Endothelial cell of umbilical vein (primary cell): ENCODE measurements around the gene GLCE. TPM values are rescaled to one million over a fixed set of nuclear protein-coding genes. Genes with fewer than 3 reads are reported as not detected.
"Not testable (repeated sequence)": the region's sequence is repeated elsewhere in the genome, so short reads cannot be mapped to it uniquely, and the experiment has no call there.

Experiments
- BruUV-seq: library from RNA; stranded (reverse); fragments of 400-500 nt; replicated peaks from 2 replicates; lab custom pipeline; 2021; lab: Mats Ljungman, UMichigan
- CTCF ChIA-PET: fragments of 300-600, 350-600 bp; sonication (Branson Sonifier 250); formaldehyde crosslinking; loops from one replicate; lab custom pipeline; 2021; ENCODE audit warnings: antibody characterized with exemption, inconsistent platforms; lab: Charles Lee
- POLR2A ChIA-PET: fragments of 300-600, 350-600 bp; sonication (Branson Sonifier 250); formaldehyde crosslinking; loops from one replicate; lab custom pipeline; 2021; ENCODE audit warnings: antibody characterized with exemption, inconsistent platforms; lab: Charles Lee
- DNase-seq: peaks from one replicate; pipeline ENCODE4 v3.0.0-alpha.2; 2011; ENCODE audit warnings: low read depth, low spot score
- FAIRE-seq: peaks from 2 replicates; lab custom pipeline; 2011; peaks lifted over from hg19 to GRCh38; lab: Jason Lieb, UNC
- H2AFZ ChIP-seq: 2 replicates; pipeline ENCODE4 v1.6.0; 2012; ENCODE audit warnings: low read depth, low read length, control low read depth, inconsistent platforms
- H3K27ac ChIP-seq: 2 replicates; pipeline ENCODE4 v1.5.1; 2011; ENCODE audit warnings: low read depth, mild to moderate bottlenecking, control low read depth, low read length, moderate library complexity; ENCODE audit not compliant: insufficient read depth
- H3K27me3 ChIP-seq, 2 experiments: 2 replicates each; pipeline versions ENCODE4 v1.6.0 to v1.6.1; 2011; ENCODE audit warnings: low read length in 2 of 2, mixed read lengths in 1 of 2; ENCODE audit not compliant: control insufficient read depth in 2 of 2, insufficient read depth in 2 of 2
- H3K36me3 ChIP-seq, 2 experiments: 2 replicates in 1 of 2; 3 replicates in 1 of 2; pipeline ENCODE4 v1.5.1; 2011; ENCODE audit warnings: low read length in 2 of 2, mild to moderate bottlenecking in 1 of 2, moderate library complexity in 1 of 2; ENCODE audit not compliant: control insufficient read depth in 2 of 2, insufficient read depth in 2 of 2; ENCODE audit errors: extremely low read depth in 1 of 2
- H3K4me1 ChIP-seq: 3 replicates; pipeline ENCODE4 v1.5.1; 2011; ENCODE audit warnings: mild to moderate bottlenecking, low read length; ENCODE audit not compliant: control insufficient read depth, insufficient read depth; ENCODE audit errors: extremely low read depth
- H3K4me2 ChIP-seq: 2 replicates; pipeline ENCODE4 v1.6.1; 2011; ENCODE audit warnings: low read length, control low read depth, mixed read lengths; ENCODE audit not compliant: insufficient read depth
- H3K4me3 ChIP-seq, 3 experiments: fragments of 200-600 bp in 1 of 3; sonication (generic), shearing (Covaris generic) in 1 of 3; replicated peaks in 1 of 3; 2 replicates each; pipeline ENCODE4 v1.5.1; 2011 to 2016; ENCODE audit warnings: control low read depth in 3 of 3, low read length in 3 of 3, mild to moderate bottlenecking in 2 of 3, inconsistent platforms in 1 of 3, low read depth in 1 of 3, moderate library complexity in 1 of 3; ENCODE audit not compliant: insufficient read depth in 1 of 3
- H3K79me2 ChIP-seq: 2 replicates; pipeline ENCODE4 v1.6.0; 2012; ENCODE audit warnings: low read length, inconsistent platforms; ENCODE audit not compliant: control insufficient read depth, insufficient read depth
- H3K9ac ChIP-seq: replicated peaks from 2 replicates; pipeline ENCODE3; 2011; ENCODE audit warnings: low read length, control low read depth; ENCODE audit not compliant: insufficient read depth; ENCODE audit errors: extremely low read depth
- H3K9me1 ChIP-seq: replicated peaks from 3 replicates; pipeline ENCODE4 v1.6.0; 2011; ENCODE audit warnings: mild to moderate bottlenecking, low read length; ENCODE audit not compliant: control insufficient read depth, insufficient read depth; ENCODE audit errors: extremely low read depth
- H3K9me3 ChIP-seq: replicated peaks from 2 replicates; pipeline ENCODE4 v1.5.1; 2012; ENCODE audit warnings: low read length, inconsistent platforms; ENCODE audit not compliant: control insufficient read depth, insufficient read depth
- H4K20me1 ChIP-seq: replicated peaks from 2 replicates; pipeline ENCODE3; 2011; ENCODE audit warnings: mild to moderate bottlenecking, low read length; ENCODE audit not compliant: control insufficient read depth, insufficient read depth; ENCODE audit errors: extremely low read depth
- EZH2 ChIP-seq: IDR thresholded peaks from 2 replicates; pipeline ENCODE4 v1.6.1; 2012; ENCODE audit warnings: borderline replicate concordance, low read depth, mild to moderate bottlenecking, moderate library complexity, low read length, inconsistent platforms; ENCODE audit not compliant: severe bottlenecking
- FOS ChIP-seq: IDR thresholded peaks from 2 replicates; pipeline ENCODE4 v1.6.1; 2011; ENCODE audit warnings: mild to moderate bottlenecking, low read length, moderate library complexity, borderline replicate concordance; ENCODE audit not compliant: insufficient read depth
- JUN ChIP-seq: IDR thresholded peaks from 2 replicates; pipeline ENCODE4 v1.6.1; 2011; ENCODE audit warnings: borderline replicate concordance, low read depth; ENCODE audit not compliant: insufficient read length, insufficient read depth
- MYC ChIP-seq: IDR thresholded peaks from one replicate; pipeline ENCODE4 v1.6.1; 2011; ENCODE audit warnings: mild to moderate bottlenecking, low read depth, low read length
- POLR2A ChIP-seq: IDR thresholded peaks from 2 replicates; pipeline ENCODE4 v1.6.1; 2012; ENCODE audit warnings: low read depth, mild to moderate bottlenecking, control low read depth, low read length
- POLR2AphosphoS5 ChIP-seq: IDR thresholded peaks from 2 replicates; pipeline ENCODE4 v1.6.1; 2012; ENCODE audit warnings: low read depth, mild to moderate bottlenecking, control low read depth, low read length, moderate library complexity; ENCODE audit not compliant: insufficient read depth
- dilution Hi-C: fragments of 300-500 bp; cut with MboI; formaldehyde crosslinking; loops from one replicate; pipeline ENCODE4 v1.15.0; 2019; ENCODE audit warnings: low sequenced_read_pairs; ENCODE audit not compliant: extremely low pct_ligation_motif_present
- intact Hi-C: fragments of 100-400 bp; cut with micrococcal nuclease; formaldehyde crosslinking; loops from one replicate; pipeline ENCODE4 v1.10.0; 2022
- polyA plus RNA-seq, 4 experiments: library from polyadenylated mRNA; depleted of rRNA in 3 of 4; stranded (reverse) in 3 of 4; unstranded in 1 of 4; fragments of >200 nt; gene quantifications; 2 replicates each; pipeline versions ENCODE4 v1.2.1 to v1.2.3, GENCODE V29; 2011 to 2012; ENCODE audit warnings: missing spikeins in 1 of 4
- total RNA-seq: library from RNA; stranded (reverse); gene quantifications from 2 replicates; pipeline ENCODE4 v1.2.3, GENCODE V29; 2021
- TF ChIP-seq, protein P1 (sequence below), 2 donors: IDR thresholded peaks; 1 replicate in 1 of 2; 2 replicates in 1 of 2; pipeline ENCODE4 v1.5.1; 2011; ENCODE audit warnings: low read length in 2 of 2, mild to moderate bottlenecking in 2 of 2, moderate library complexity in 2 of 2, control low read depth in 1 of 2, inconsistent platforms in 1 of 2, low read depth in 1 of 2; ENCODE audit not compliant: insufficient read depth in 1 of 2; ENCODE audit errors: extremely low read depth in 1 of 2
- TF ChIP-seq, protein P2 (sequence below): IDR thresholded peaks from 2 replicates; pipeline ENCODE4 v1.6.1; 2011; ENCODE audit not compliant: insufficient read depth, insufficient read length

The GLCE gene
- total and polyA plus RNA-seq, 2 donors (not counting 3 experiments of a cell fraction or from before 2014, with no cell fraction given), result 48.1 to 86.6 TPM

DNA sequence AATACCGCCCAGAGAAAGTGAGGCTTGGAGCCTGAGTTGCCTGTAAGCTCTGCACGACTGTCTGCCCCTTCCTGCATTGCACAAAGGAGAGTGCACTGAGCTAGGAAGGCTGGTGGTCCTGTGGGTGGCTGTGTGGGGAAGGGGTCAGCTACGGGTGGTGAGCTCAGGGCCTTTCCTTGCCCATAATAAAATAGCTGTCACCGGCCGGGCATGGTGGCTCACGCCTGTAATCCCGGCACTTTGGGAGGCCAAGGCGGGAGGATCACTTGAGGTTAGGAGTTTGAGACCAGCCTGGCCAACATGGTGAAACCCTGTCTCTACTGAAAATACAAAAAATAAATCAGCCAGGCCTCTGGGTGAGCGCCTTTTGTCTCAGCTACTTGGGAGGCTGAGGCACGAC is 131.2 kb downstream of the GLCE start:
- FAIRE-seq, H3K36me3 ChIP-seq, intact Hi-C loops, H3K9me1 ChIP-seq, H4K20me1 ChIP-seq, BruUV-seq, H3K4me3 ChIP-seq, H3K4me1 ChIP-seq, dilution Hi-C loops, H3K79me2 ChIP-seq, H3K27me3 ChIP-seq, H3K4me2 ChIP-seq, H3K27ac ChIP-seq, H3K9me3 ChIP-seq, DNase-seq, H3K9ac ChIP-seq, POLR2A ChIA-PET, H2AFZ ChIP-seq: not testable (repeated sequence)
- CTCF ChIA-PET, result interaction anchor here (1.3 kb wide), 1 partner anchor 13 kb away, joined by 3 read pairs; no protein-coding TSS in a partner anchor

DNA sequence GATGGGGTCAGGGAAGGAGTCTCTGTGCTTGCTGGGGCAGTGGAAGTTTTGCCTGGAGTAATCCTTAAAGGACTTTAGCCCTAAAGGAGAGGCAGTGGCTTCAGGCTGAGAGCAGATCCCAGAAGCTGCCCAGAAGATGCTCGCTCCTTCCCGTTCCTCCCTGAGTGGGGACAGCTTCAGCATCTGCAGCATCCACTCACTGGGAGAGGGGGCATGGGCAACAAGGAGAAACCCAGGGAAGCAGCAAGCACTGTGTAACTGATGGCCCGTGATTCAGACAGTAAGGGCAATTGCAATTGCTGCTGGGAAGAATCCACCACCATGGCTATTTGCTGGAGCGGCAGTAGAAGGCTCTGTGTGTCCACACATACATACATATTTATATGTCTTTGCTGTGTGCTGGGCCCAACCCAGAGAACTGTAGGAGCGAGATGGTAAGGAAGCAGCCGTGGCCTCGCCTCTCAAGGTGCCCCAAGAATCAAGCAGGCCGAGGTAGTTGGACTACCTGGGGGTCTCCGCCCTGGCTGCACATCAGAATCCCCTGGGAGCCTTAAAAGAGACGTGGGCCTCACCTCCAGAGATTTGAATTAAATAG is 132.5 kb downstream of the GLCE start:
- intact Hi-C loops (no loop called here), dilution Hi-C loops (no loop called here)
- DNase-seq (no peak), FAIRE-seq (no peak)
- H3K27me3 ChIP-seq, result peaks cover 5 to 15% of the 10 kb centered on the region in 2 experiments
- H3K4me2 ChIP-seq, result no peak overlapping the region
- no peaks in the 10 kb centered on the region for H3K79me2 ChIP-seq
- H4K20me1 ChIP-seq, result no peaks in the 10 kb centered on the region
- H3K4me1 ChIP-seq, result no peaks in the 10 kb centered on the region
- no peaks in the 10 kb centered on the region for H3K9me3 ChIP-seq
- H3K9me1 ChIP-seq, result no peaks in the 10 kb centered on the region
- H2AFZ ChIP-seq, result no peak overlapping the region
- H3K36me3 ChIP-seq, result no peaks in the 10 kb centered on the region
- no peak overlapping the region for H3K9ac ChIP-seq
- POLR2A ChIA-PET, result no interaction called here
- no peak overlapping the region for H3K27ac ChIP-seq
- no peak overlapping the region for H3K4me3 ChIP-seq
- TF ChIP-seq, protein P1, sequence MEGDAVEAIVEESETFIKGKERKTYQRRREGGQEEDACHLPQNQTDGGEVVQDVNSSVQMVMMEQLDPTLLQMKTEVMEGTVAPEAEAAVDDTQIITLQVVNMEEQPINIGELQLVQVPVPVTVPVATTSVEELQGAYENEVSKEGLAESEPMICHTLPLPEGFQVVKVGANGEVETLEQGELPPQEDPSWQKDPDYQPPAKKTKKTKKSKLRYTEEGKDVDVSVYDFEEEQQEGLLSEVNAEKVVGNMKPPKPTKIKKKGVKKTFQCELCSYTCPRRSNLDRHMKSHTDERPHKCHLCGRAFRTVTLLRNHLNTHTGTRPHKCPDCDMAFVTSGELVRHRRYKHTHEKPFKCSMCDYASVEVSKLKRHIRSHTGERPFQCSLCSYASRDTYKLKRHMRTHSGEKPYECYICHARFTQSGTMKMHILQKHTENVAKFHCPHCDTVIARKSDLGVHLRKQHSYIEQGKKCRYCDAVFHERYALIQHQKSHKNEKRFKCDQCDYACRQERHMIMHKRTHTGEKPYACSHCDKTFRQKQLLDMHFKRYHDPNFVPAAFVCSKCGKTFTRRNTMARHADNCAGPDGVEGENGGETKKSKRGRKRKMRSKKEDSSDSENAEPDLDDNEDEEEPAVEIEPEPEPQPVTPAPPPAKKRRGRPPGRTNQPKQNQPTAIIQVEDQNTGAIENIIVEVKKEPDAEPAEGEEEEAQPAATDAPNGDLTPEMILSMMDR (IDR thresholded peaks at IDR 0.05; ENCODE audit: extremely low read depth in 1 of 2, insufficient read depth in 1 of 2, low read depth in 1 of 2, low read length in 2 of 2), result no peak
- TF ChIP-seq MYC (no peak), POLR2A (no peak), JUN (no peak), FOS (no peak), POLR2AphosphoS5 (no peak), EZH2 (no peak)
- TF ChIP-seq, protein P2, sequence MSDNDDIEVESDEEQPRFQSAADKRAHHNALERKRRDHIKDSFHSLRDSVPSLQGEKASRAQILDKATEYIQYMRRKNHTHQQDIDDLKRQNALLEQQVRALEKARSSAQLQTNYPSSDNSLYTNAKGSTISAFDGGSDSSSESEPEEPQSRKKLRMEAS, result no peak
- BruUV-seq, result no TSS peak
- CTCF ChIA-PET, result interaction anchor here (0.6 to 1.8 kb wide), 2 partner anchors 150 to 234 kb away, joined by 3 to 5 read pairs; no protein-coding TSS in a partner anchor
